Right lobe of liver (tissue), 4 donors: ENCODE data around the gene KCNK13.

Experiments used
- CTCF ChIP-seq, 4 donors: fragments of 200-600 bp in 3 of 4; fragments of 450-650 bp in 1 of 4; IDR thresholded peaks; one replicate each; pipeline versions ENCODE4 v1.5.1 to v1.8.0; 2016 to 2022; ENCODE audit warnings: antibody characterized with exemption in 4 of 4, mild to moderate bottlenecking in 2 of 4
- POLR2A ChIP-seq: fragments of 450-650 bp; IDR thresholded peaks from one replicate; pipeline ENCODE4 v1.6.1; 2017; ENCODE audit warnings: antibody characterized with exemption, mild to moderate bottlenecking
- donor health status: DM: no; HTN: no; CAD: no.
- donor health status: DM: no; HTN: no; CAD: no.
- donor health status: DM: no; HTN: yes; CAD: no.

- no peak for TF ChIP-seq CTCF (IDR thresholded peaks at IDR 0.05)
- no peak for TF ChIP-seq POLR2A
Measured at GRCh38 chr14:90201344-90201743, 139.6 kb downstream of the KCNK13 start.
